Middle frontal gyrus (tissue), 1 donor: ENCODE results near the gene HTRA3.

ENCODE experiments used
- DNase-seq: peaks from one replicate; pipeline ENCODE4 v3.0.0-alpha.2; 2015; ENCODE audit warnings: low spot score; ENCODE audit errors: extremely low spot score

Gene HTRA3

GRCh38 chr4:8265171-8265929, 4.2 kb upstream of the HTRA3 start:
- no peak for DNase-seq

- DNase-seq = no peak
Observed at GRCh38 chr4:8266088-8266487, 3.5 kb upstream of the HTRA3 start.

DNA sequence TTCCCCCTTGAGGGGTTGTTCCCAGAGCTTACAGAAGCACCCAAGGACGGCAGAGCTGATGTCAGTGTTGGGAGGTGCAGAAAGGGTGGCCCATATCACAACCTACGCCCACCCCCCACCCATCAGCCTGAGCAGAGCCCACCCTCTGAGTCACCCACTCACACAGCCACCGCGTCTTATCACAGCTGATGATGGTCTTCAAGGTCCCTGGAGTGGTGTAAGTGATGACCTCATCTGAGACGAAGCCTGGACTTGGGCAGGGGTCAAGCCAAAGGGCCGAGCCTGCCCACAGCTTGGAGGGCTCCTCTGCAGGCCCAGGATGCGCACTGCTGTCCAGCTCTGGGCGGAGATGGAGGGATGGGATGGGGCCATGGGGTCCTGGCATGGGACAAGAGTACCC, 3.0 kb upstream of the HTRA3 start:
- DNase-seq = no peak

GRCh38 chr4:8267077-8267476, 2.5 kb upstream of the HTRA3 start:
- DNase-seq = no peak

DNA sequence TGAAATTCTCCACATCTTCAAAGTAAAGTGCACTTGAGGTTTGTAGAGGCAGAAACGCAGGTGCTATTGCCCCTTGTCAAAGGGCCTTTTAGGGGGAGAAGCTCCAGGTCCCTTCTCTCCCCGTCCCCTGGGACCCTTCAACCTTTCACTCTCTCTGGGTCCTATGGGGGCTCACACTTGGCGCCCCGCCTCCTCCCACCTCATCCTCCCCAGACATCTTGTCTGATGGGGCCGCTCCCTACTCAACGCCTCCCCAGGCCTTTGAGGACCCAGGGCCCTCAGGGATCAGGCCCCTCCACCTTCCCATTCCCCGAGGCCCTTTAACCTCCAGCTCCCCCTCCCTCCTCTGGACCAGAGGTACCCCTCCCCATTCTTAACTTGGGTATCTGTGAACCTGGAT, 1.3 kb upstream of the HTRA3 start:
- no peak for DNase-seq

DNA sequence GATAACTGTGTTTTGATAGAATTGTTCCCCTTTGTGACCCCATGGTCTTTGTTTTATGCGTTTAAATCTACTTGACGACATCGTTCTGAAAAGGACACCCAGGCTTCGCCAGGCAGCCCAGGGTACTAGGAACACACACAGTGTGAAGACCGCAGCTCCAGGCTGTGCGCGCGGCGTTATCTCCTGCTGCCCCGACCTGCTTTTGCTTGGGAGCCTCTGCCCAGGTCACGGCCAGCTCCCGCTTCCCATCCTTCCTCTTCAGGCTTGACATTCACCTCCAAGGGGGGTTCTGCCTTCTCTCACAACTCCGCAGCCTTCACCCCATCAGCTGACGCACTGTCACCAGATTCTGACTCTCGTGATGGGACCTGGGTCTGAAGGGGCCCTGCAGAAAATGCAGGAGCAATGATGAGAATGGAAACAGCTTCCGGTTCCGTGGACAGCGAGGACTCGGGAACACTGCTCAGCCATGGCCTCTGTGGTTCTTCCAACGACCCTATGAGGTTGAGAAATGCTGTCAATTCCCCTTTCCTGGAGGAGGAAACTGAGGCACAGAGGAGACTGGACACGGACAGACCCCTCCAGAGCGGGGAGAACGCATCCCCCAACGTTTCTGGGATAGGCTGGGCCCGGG, 536 bp upstream of the HTRA3 start:
- no peak for DNase-seq

DNA sequence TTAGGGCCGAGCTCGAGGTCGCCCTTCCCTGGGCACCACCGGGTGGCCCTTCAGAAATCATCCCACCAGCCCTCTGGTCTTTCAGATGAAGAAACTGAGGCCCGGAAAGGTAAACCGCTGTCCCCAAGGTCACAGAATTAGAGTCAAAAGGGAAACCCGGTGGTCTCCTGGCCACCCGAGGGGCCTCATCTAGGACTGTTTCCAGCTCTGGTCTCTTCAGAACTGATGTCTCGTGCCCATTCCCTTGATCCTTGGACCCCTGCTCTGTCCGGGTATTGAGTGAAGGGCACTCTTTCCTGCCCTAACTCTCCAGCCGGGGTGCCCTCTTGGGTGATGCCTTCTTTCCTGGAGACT, 841 bp downstream of the HTRA3 start:
- no peak for DNase-seq

DNA sequence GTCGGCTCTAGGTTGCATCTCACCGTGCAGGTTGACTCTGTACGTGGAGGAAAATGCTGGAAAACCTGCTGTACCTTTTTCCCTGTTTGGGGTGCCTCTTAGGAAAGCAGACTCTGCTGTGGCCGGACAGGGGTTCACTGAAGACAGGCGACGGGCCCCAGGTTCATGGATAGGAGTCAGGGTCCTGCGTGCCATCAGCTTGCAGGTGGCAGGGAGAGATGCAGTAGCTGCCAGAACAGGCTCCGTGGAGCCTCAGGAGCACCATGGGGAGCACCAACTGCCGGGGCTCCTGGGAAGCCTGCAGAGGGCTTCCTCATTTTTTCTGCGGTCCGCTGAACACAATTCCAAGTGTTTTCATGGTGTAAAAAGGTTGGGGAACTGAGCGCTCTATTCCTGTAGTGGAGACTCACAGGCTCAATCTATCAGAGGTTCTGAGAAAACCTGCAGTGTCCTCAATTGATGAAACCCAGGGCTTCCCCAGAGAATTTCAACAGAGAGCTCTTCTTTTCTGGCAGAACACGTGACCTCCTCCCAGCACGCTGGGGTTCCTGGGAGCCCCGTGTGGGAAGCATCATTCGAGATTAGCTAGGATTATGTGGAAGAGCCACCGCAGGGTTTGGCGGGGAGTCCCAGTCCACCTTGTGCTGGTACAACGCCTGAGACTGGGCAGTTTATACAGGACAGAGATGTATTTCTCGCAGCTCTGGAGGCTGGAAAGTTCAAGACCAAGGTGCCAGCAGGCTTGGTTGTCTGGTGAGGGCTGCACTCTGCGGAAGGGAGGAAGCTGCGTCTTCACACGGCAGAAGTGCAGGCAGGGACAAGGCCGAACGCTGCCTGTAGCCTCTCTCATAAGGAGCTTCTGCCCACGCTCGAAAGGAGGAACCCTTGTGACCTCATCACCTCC, 1.6 kb downstream of the HTRA3 start:
- DNase-seq = no peak

GRCh38 chr4:8271821-8272220, 2.3 kb downstream of the HTRA3 start:
- no peak for DNase-seq

- no peak for DNase-seq
Observed at GRCh38 chr4:8272472-8273428, 3.2 kb downstream of the HTRA3 start.

DNA sequence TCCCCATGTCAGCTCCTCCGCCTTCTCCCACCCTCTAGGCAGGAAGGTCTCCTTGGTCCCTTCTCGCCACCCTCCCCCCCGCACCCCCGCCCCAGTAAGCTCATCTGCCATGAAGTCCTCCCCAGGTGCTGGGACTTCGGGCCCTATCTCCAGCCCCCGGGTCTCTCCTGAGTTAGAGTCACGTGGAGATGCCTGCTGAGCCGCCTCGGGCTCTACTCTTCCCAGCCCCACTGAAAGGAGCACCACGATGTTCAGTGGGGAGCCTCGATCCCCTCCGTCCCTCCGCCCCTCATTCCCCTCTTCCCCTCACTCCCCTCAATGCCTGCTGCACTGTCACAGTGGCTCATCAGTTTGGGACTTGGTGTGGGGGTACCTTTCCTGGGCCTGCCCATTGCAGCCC, 3.9 kb downstream of the HTRA3 start:
- no peak for DNase-seq

DNA sequence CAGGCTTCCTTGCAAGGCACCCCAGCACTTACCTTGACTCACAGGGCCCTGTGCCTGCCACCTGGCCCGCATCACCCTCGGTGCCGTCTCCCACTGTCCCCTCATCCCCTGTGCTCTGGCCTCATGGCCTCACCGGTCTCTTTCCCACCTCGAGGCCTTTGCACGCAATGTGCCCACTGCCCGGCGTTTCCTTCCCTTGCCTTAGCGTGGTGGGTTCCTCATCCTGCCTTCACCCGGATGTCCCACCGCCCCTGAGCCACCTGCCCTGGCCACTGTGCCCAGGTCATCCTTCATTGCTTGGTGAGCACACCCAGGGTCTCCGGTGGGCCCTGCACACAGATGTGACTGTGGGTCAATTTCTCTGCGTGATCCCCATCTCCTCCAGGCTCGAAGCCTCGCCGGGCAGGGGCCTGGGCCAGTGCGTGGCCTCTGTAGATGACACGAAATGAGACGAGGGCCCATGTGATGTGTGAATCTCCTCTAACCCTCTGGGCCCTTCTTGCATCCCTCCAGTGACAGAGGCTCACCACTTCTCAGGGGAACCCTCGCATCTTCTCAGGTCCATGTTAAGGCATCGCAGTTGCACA, 4.6 kb downstream of the HTRA3 start:
- DNase-seq = no peak

DNA sequence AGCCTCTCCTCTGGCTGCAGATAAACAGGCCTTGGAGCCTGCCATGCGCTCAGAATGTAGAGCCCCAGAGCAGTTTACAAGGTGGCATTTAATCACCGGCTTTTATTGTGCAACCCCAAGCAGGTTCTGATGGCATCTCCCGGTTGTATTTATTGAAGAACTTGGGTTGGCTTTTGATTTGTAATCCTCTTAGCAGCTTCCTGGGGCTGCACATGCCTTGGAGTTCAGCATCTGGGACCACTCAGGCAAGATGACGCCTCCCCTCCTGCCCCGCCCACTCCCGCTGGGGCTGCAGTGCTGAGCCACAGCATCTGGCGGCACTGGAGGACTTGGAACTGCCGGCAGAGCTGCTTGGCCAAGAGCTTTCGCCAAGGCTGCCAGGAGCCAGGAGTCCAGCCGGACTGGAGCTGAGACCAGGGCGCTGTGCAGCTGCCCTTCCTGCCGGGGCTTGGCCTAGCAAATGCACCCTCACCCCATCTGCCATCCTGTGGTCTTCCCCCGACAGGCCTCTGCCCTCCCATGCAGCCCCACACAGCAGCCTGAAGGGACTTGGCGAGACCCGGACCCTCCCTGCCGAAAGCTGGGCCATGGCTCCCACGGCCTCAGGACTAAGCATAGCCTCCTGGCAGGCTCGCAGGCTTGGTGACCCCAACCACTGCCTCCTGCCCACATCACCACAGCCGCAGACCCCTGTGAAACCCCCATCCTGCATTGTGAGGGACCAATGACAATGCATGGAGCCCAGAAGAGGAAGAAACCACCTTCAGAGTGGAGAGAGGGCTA, 5.4 kb downstream of the HTRA3 start:
- peak; percentile 57 for DNase-seq

DNA sequence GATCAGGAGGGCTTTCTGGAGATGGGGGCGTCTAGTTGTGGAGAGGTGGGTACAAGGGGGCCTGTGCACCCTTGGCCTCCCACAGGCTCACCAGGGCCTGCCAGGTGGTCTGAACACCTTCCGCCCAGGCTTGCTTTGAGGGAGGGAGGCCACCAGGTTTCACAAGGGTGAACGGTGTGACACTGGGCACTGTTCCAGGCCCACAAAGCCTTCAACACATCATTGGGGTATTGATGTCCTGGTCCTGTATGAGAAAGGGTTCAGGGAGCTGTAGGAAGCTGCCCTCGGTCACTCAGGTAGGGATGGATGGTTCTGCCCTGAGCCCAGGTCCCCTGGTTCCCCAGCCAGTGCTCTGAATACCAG, 6.0 kb downstream of the HTRA3 start:
- DNase-seq = no peak

DNA sequence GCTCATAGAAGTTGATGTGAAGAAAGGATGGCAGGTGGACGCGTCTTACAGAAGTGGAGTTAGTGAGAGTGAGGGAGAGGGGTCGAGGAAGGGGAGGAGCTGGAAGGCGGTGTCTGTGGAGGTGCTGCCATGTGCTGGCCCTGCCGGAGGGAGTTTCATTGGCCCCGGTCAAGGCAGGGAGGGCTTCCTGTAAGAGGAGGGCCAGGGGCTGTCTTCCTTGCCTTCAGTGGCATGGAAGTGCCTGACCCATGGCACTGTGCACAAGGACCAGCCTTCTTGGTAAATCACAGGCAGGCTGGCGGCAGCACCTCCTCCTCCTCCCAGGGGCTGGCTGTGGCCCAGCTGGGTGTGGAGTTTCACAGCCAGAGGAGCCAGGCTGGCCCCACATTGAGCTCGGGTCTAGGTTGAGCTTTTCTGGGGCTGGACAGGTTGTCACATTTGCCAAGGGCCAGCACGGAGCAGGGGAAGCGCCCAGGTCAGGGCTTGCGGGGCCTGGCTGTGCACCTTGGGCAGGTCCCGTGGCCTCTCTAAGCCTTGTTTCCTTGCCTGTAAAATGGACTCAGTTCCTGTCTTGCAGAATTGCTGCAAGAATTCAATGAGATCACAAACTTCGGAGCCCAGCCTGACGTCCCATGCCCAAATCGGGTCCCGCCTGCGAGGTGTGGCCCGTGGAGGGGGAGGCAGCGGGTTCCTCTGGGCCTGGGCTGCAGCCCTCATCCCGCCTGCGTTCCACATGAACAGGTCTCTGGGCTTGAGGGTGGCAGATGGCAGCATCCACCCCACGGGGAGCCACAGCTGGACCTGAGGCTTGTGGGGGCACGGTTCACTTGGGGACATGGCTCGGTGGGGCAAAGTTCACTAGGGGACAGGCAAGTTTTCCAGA, 7.0 kb downstream of the HTRA3 start:
- DNase-seq = no peak

DNA sequence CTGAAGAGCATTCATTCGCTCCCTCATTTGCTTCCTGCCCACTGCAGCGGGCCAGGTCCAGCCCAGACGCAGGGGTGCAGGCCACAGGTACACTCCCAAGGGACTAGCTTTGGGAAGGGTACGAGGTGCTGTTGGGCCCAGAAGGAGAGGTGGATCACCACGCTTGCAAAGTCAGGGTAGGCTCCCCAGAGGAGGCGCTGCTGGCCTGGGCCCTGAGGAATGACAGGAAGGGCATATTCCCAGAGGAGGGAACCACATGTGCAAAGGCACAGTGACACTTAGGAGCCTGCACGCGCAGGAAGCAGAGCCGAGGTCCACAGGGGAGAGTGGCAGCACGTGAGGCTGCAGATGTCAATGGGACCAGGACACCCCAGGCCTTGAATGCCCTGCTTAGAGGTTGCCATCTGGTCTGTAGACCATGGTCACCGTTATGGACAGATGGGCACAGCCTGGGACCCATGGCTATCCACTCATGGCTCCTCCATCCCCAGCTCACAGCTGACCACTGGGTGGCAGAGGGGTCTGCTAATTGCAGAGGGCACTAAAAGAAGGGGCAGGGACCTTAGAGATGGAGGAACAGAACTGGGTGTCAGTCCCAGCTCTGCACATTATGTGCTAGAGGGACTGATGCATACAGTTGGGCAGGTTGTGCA, 7.9 kb downstream of the HTRA3 start:
- no peak for DNase-seq

GRCh38 chr4:8278009-8278395, 8.4 kb downstream of the HTRA3 start:
- no peak for DNase-seq

- no peak for DNase-seq
Observed at GRCh38 chr4:8278421-8279287, 9.1 kb downstream of the HTRA3 start.
